22Rv1 (cell line): ENCODE measurements around the gene NCS1.

Source experiments
- CTCF ChIP-seq: fragments of 450-650 bp; IDR thresholded peaks from 2 replicates; pipeline ENCODE4 v1.5.1; 2017; ENCODE audit warnings: mild to moderate bottlenecking
- ZFX ChIP-seq: fragments of 450-650 bp; IDR thresholded peaks from 2 replicates; pipeline ENCODE4 v1.6.1; 2017; ENCODE audit warnings: antibody characterized with exemption, borderline replicate concordance

DNA sequence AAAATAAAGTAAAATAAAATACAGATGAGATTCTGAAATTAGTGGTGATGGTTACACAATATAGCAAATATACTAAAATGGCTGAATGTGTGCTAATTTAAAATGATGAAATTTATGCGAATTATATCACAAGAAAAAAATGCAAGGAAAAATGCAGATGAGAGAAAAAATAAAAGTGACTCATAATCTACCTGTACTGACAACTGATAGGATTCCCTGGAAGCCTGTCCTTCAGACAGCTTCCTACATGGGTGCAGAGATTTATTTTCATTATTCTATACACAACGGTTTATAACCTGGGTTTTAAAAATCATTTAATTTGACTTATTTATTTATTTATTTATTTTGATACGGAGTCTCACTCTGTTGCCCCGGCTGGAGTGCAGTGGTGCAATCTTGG is 5.8 kb upstream of the NCS1 start:
- TF ChIP-seq CTCF = no peak
- TF ChIP-seq ZFX = no peak
